Omental fat pad (tissue), 4 donors: ENCODE measurements around the gene GSE1. TPM values are rescaled to one million over a fixed set of nuclear protein-coding genes. Genes with fewer than 3 reads are reported as not detected.

Source experiments
- ATAC-seq: fragments of 150-250 bp; one replicate; pipeline ENCODE4 v1.9.1; 2016; ENCODE audit warnings: mild to moderate bottlenecking, moderate library complexity; ENCODE audit not compliant: low FRiP score
- DNase-seq: peaks from one replicate; pipeline ENCODE4 v3.0.0-alpha.2; 2019; ENCODE audit warnings: low spot score
- total RNA-seq, 4 donors: library from RNA; depleted of rRNA; stranded (reverse); fragments of >200 nt; gene quantifications; one replicate each; pipeline ENCODE4 v1.1.0, GENCODE V29; 2016
- TF ChIP-seq, protein P1 (sequence below), 3 donors: fragments of 450-650 bp; IDR thresholded peaks; one replicate each; pipeline ENCODE4 v1.5.1; 2016 to 2017; ENCODE audit warnings: antibody characterized with exemption in 3 of 3, mild to moderate bottlenecking in 3 of 3, moderate library complexity in 2 of 3

The GSE1 gene
- total RNA-seq, 4 donors from 2014 or later, result 50.9 to 181 (median 90.9) TPM

DNA sequence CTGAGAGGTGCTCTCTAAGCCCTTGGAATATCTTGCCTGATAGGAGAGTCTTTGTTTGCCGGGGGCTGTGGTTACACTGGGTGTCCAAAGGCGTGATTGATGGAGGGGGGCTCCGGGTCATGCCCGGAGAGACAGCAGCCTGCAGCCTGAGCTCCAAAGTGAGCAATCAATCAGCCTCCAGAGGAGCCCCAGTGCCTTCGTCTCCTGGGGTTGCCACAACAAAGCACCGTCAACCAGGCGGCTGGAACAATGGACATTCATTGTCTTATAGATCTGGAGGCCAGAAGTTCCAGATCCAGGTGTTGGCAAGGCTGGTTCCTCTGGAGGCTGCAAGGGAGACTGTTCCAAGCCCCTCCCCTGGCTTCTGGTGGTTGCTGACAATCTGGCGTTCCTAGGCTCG lies 99.7 kb downstream of the GSE1 start:
- TF ChIP-seq, protein P1, sequence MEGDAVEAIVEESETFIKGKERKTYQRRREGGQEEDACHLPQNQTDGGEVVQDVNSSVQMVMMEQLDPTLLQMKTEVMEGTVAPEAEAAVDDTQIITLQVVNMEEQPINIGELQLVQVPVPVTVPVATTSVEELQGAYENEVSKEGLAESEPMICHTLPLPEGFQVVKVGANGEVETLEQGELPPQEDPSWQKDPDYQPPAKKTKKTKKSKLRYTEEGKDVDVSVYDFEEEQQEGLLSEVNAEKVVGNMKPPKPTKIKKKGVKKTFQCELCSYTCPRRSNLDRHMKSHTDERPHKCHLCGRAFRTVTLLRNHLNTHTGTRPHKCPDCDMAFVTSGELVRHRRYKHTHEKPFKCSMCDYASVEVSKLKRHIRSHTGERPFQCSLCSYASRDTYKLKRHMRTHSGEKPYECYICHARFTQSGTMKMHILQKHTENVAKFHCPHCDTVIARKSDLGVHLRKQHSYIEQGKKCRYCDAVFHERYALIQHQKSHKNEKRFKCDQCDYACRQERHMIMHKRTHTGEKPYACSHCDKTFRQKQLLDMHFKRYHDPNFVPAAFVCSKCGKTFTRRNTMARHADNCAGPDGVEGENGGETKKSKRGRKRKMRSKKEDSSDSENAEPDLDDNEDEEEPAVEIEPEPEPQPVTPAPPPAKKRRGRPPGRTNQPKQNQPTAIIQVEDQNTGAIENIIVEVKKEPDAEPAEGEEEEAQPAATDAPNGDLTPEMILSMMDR (IDR thresholded peaks at IDR 0.05), result no peak
- DNase-seq (no peak), ATAC-seq (no peak)

DNA sequence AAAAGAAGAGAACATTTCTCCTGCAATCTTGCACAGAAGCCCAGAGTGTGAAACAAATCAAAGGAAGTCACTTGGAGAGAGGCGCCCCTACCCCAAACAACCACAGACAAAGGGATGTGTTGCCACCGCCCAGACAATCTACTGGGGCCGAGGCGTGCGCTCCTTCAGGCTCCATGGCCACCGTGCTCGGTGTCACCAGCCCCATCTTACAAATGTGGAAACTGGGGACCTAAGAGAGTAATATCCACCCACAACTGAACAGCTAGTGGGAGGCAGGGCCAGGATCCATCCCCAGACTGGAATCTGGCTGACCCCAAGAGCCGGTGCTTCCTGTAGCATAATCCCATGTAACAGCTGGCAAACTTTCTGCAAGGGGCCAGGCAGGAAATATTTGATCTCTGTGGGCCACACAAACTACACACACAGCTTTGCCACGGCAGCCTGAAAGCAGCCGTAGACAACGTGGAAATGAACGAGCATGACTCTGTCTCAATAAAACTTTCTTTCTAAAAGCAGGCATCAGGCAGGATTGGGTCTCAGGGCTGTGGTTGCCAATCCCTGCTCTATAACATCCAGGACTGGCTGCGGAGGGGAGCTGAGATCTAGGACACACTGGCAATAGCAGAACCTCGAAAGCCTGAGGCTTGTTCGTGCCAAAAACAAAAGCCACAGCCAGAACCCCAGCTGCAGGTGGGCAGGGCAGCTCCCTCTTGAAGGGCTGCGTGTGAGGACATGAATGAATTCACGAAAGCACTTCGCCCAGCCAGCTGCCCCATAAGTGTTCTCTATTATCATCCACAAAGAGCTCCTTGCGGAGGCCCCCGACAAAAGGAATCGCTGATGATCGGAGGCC lies 102.3 kb downstream of the GSE1 start:
- DNase-seq (no peak), ATAC-seq (no peak)

DNA sequence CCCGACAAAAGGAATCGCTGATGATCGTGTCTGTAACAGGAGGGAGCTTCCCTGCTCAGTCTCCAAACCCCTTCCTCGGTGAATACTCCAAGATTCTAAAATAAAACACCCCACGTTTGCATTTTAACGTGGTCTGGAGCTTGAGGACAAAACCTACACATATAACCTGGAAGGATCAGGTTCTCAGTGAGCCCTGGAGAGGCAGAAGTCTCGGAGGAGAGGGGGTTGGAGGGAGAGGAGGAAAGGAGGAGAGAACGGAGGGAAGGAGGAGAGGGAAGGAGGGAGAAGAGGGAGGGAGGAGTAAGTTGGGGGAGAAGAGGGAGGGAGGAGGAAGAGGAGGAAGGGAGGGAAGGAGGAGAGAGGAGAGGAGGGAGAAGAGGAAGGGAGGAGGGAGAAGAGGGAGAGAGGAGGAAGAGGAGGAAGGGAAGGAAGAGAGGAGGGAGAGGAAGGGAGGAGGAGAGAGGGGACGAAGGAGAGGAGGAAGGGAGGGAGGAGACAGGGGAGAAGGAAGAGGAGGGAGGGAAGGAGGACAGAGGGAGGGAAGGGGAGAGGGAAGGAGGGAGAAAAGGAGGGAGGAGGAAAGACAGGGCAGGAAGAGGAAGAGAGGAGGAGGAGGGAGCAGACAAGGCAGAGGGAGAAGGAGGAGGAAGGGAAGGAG lies 103.0 kb downstream of the GSE1 start:
- TF ChIP-seq, protein P1 (IDR thresholded peaks at IDR 0.05), result no peak
- ATAC-seq (no peak), DNase-seq (no peak)

More for the DNA sequence above, 102.3 kb downstream of the GSE1 start:
- TF ChIP-seq, protein P1 (IDR thresholded peaks at IDR 0.05), result no peak

DNA sequence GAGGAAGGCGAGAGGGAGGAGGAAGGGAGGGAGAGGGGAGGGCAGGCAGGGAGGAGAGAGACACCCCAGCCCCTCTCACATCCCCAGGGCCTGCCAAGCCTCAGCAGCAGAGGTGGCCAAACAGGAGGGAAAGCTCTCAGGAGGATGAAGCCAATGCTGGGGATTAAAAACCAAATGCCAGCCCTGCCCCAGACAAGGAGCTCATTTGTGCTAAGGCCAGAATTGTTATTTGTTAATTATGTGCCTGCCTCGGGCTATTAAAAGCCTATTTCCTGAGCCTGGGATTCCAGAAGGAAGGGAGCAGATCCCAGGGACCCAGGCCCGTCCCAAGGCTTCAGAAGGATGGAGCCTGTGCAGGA lies 103.5 kb downstream of the GSE1 start:
- TF ChIP-seq, protein P1 (IDR thresholded peaks at IDR 0.05), result no peak
- ATAC-seq, result no peak
- DNase-seq, result no peak

- ATAC-seq (no peak), DNase-seq (no peak)
- TF ChIP-seq, protein P1 (IDR thresholded peaks at IDR 0.05), result no peak
These were observed 104.5 kb downstream of the GSE1 start for GRCh38 chr16:85717393-85718152.

GRCh38 chr16:85718153-85718477 lies 105.0 kb downstream of the GSE1 start:
- TF ChIP-seq, protein P1 (IDR thresholded peaks at IDR 0.05), result no peak
- no peak for ATAC-seq
- no peak for DNase-seq
